Measurements from ENCODE around the gene SLC35A5. TPM values are rescaled to one million over a fixed set of nuclear protein-coding genes. Genes with fewer than 3 reads are reported as not detected.
A peak's percentile ranks its signal among the peaks of the same experiment; 100 is the strongest.

The SLC35A5 gene
- total and polyA plus RNA-seq, 2 experiments from 2014 or later, result 16.7 to 38.3 TPM

- H3K4me3 ChIP-seq, result no peak overlapping the region
- no peaks in the 10 kb centered on the region for H3K27me3 ChIP-seq
- DNase-seq (ENCODE audit: low read depth in 1 of 2, low spot score in 1 of 2), result no peak
- peaks cover 36% of the 10 kb centered on the region for H3K36me3 ChIP-seq
- H3K27ac ChIP-seq, result no peak overlapping the region
- TF ChIP-seq, protein P1, sequence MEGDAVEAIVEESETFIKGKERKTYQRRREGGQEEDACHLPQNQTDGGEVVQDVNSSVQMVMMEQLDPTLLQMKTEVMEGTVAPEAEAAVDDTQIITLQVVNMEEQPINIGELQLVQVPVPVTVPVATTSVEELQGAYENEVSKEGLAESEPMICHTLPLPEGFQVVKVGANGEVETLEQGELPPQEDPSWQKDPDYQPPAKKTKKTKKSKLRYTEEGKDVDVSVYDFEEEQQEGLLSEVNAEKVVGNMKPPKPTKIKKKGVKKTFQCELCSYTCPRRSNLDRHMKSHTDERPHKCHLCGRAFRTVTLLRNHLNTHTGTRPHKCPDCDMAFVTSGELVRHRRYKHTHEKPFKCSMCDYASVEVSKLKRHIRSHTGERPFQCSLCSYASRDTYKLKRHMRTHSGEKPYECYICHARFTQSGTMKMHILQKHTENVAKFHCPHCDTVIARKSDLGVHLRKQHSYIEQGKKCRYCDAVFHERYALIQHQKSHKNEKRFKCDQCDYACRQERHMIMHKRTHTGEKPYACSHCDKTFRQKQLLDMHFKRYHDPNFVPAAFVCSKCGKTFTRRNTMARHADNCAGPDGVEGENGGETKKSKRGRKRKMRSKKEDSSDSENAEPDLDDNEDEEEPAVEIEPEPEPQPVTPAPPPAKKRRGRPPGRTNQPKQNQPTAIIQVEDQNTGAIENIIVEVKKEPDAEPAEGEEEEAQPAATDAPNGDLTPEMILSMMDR (IDR thresholded peaks at IDR 0.05; ENCODE audit: low read depth, low read length), result no peak
- H3K9me3 ChIP-seq (ENCODE audit: low read depth), result no peaks in the 10 kb centered on the region
- H3K4me1 ChIP-seq (ENCODE audit: low read depth), result no peaks in the 10 kb centered on the region
Observed at GRCh38 chr3:112530573-112530972, 31.3 kb upstream of the SLC35A5 start.

DNA sequence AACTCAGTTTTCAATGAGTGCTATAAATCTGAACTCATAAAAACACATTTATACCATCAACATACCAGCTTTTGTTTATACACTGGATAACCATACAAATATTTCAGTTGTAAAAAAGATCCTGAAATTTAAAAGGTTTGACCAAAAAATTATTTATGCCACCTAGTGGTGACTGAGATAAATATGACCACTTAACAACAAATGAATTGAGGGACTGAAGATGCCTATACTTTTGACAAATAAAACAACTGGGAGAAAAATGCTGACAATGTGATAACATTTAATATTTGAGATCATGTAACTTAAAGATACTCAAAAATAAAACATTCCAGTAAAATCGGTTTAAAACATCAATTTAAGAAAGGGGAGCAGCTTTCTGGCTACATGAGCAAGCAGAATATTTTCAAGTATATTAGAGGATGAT lies 30.5 kb upstream of the SLC35A5 start:
- H3K4me3 ChIP-seq, result no peak overlapping the region
- peak; percentile 3 to 70 for DNase-seq (ENCODE audit: low read depth in 1 of 2, low spot score in 1 of 2)
- peaks cover 36% of the 10 kb centered on the region for H3K36me3 ChIP-seq
- H3K27me3 ChIP-seq, result no peaks in the 10 kb centered on the region
- TF ChIP-seq, protein P1 (IDR thresholded peaks at IDR 0.05; ENCODE audit: low read depth, low read length), result peak; percentile 46
- no peaks in the 10 kb centered on the region for H3K9me3 ChIP-seq (ENCODE audit: low read depth)
- no peak overlapping the region for H3K27ac ChIP-seq
- no peaks in the 10 kb centered on the region for H3K4me1 ChIP-seq (ENCODE audit: low read depth)

- no peak overlapping the region for H3K4me3 ChIP-seq
- no peak for DNase-seq (ENCODE audit: low read depth in 1 of 2, low spot score in 1 of 2)
- TF ChIP-seq, protein P1 (IDR thresholded peaks at IDR 0.05; ENCODE audit: low read depth, low read length), result no peak
- H3K27me3 ChIP-seq, result no peaks in the 10 kb centered on the region
- no peaks in the 10 kb centered on the region for H3K9me3 ChIP-seq (ENCODE audit: low read depth)
- no peak overlapping the region for H3K27ac ChIP-seq
- no peaks in the 10 kb centered on the region for H3K4me1 ChIP-seq (ENCODE audit: low read depth)
- H3K36me3 ChIP-seq, result peaks cover 28% of the 10 kb centered on the region
Observed at GRCh38 chr3:112539825-112540650, 21.8 kb upstream of the SLC35A5 start.

DNA sequence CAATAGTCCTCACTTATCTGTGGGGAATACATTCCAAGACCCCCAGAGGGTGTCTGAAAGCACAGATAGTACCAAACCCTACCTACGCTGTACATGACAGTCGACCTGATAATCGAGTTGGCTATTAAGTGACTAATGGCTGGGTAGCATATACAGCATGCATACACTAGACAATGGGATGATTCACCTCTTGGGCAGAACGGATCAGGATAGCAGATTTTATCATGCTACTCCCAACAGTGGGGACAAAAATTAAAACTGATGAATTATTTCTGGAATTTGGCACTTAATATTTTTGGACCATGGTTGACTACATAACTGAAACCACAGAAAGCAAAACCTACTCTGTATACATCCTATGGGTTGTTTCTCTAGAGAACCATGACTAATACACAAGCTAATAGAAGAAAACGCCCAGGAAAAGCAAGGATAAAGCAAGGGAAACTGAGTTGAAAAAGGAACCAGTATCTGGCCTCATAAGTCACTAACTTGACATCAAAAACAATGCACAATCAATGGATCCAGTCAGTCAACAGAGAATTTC lies 15.6 kb upstream of the SLC35A5 start:
- Histone ChIP-seq H3K9me3 (ENCODE audit: low read depth) (no peaks in the 10 kb centered on the region), H3K27me3 (no peaks in the 10 kb centered on the region), H3K4me1 (ENCODE audit: low read depth) (no peaks in the 10 kb centered on the region), H3K4me3 (no peak overlapping the region), H3K27ac (no peak overlapping the region), H3K36me3 (peaks cover 22% of the 10 kb centered on the region)
- DNase-seq (ENCODE audit: low read depth in 1 of 2, low spot score in 1 of 2), result peak in 1 of 2 donors; percentile 19
- TF ChIP-seq, protein P1 (IDR thresholded peaks at IDR 0.05; ENCODE audit: low read depth, low read length), result no peak

GRCh38 chr3:112550859-112551258 lies 11.0 kb upstream of the SLC35A5 start:
- DNase-seq (ENCODE audit: low read depth in 1 of 2, low spot score in 1 of 2), result no peak
- H3K4me1 ChIP-seq (ENCODE audit: low read depth), result no peaks in the 10 kb centered on the region
- H3K27me3 ChIP-seq, result no peaks in the 10 kb centered on the region
- TF ChIP-seq, protein P1 (IDR thresholded peaks at IDR 0.05; ENCODE audit: low read depth, low read length), result no peak
- H3K9me3 ChIP-seq (ENCODE audit: low read depth), result no peaks in the 10 kb centered on the region
- no peak overlapping the region for H3K4me3 ChIP-seq
- H3K36me3 ChIP-seq, result peaks cover 11% of the 10 kb centered on the region
- no peak overlapping the region for H3K27ac ChIP-seq

Measured in cardiac muscle cell (in vitro differentiated cells and primary cell).